Stimulated activated CD8-positive, alpha-beta memory T cell treated with anti-CD3 and anti-CD28 coated beads, Interleukin-15, amount 100 ng/mL, for 24 hours (primary cell): Measurements from ENCODE around the gene TEX22.

ENCODE experiments used
- DNase-seq: peaks from one replicate; pipeline ENCODE4 v3.0.0-alpha.2; 2020; ENCODE audit warnings: low read depth

The TEX22 gene

DNA sequence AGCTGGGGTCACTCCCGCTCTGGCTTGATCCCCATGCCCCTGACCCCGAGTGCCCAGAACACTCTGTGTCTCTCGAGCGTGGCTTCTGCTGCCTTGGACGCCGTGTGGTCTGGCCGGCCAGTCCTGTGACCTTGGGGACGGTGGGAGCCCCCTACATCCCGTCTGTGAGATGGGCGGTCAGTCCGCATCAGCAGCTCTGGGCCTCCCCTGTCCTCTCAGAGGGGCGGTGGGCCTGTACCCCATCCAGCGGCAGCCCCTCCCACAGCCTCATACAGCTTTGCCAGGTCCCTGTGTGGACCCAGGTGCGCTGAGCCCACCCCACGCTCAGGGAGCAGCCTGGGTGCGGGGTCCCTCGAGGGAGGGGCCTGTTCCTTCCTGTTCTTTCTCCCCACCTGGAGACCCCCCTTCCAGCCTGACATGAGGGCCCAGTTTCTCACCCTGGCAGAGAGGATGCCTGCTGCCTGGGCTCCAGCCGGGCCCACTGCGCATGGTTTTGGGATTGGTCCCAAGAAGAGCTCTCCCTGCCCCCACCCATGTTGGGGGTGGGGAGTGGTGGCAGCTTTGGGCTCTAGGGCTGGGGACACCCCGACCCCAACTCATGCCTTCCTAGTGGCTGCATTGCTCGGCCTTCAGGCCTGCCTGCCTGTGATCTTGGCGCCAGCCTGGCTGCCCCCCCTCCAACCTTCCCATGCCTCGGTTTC lies 22.8 kb downstream of the TEX22 start:
- DNase-seq: no peak

- DNase-seq: no peak
Measured at GRCh38 chr14:105421723-105422615, 23.6 kb downstream of the TEX22 start.

GRCh38 chr14:105422695-105423487 lies 24.6 kb downstream of the TEX22 start:
- DNase-seq: no peak

- DNase-seq: no peak
Measured at GRCh38 chr14:105423488-105424195, 25.3 kb downstream of the TEX22 start.

- no peak for DNase-seq
Measured at GRCh38 chr14:105424861-105425260, 26.5 kb downstream of the TEX22 start.

DNA sequence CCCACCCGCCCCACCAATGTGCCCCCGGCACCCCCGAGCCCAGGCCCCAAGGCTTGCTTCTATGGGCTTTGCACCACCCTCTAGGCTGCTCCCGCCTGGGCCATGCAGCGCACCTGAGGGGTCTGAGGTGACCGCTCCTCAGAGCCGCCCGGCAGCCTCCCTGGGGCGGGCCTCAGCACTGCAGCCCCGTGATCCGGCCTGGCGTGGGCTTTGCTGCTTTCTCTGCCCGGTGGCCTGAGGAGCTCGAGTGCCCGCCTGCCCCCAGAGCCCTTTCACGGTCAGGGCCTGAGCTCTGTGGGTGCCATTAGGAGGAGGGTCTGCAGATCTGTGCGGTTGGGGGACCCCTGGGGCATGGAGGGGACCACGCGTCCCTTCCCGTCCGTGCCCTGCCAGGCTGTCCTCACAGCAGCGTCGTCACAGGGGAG lies 27.5 kb downstream of the TEX22 start:
- DNase-seq: no peak

- no peak for DNase-seq
Measured at GRCh38 chr14:105426416-105427130, 28.2 kb downstream of the TEX22 start.

DNA sequence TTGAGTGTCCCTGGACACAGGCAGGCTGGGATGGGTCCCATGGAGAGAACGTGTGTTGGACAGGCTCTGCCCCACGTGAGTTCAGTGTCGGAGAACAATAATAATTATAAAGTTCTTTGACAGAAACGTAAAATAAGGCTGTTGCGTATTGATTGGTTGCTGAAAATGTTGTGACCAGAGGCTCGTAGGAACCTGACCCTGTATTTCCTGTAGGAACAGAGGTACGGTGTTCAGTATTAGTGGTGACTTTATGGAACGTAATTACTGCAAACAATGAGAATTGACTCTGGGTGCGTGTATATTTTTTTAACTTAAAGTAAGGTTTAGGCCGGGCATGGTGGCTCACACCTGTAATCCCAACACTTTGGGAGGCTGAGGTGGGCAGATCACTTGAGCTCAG lies 29.1 kb downstream of the TEX22 start:
- no peak for DNase-seq

- no peak for DNase-seq
Measured at GRCh38 chr14:105427936-105428485, 29.7 kb downstream of the TEX22 start.

- no peak for DNase-seq
Measured at GRCh38 chr14:105430042-105430441, 31.7 kb downstream of the TEX22 start.

GRCh38 chr14:105430565-105430964 lies 32.2 kb downstream of the TEX22 start:
- no peak for DNase-seq

DNA sequence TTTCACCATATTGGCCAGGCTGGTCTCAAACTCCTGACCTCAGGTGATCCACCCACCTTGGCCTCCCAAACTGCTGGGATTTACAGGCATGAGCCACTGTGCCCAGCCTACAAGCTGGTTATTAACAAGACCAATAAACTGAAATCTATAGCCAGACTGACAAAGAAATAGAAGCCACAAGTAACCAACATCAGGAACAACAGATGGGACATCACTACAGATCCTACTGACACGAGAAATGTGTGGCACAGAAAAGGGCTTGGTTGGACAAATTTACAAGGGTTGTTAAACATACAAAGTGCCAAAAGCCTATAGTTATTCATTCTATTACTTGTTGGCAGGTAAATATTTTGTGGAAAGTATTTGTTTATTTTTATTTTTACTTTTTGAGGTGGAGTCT lies 32.9 kb downstream of the TEX22 start:
- no peak for DNase-seq

DNA sequence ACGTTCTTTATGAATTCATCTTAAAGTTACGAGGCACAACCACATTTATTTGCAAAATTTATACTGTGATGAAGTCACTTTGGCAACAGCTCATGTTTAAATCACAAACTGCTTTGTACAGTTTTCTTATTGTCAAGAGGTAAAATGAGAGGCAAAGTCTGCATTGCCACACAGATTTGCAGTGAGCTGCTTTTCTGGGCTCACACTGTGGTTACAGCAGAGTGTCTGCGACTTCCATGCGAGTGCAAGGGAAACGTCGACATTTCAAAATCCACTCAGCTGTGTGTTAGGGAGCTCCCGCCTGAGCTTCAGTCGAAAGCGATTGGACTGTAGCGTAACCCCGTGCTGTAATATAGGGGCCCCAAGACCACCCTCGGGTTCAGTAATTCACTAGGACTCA lies 34.3 kb downstream of the TEX22 start:
- no peak for DNase-seq

DNA sequence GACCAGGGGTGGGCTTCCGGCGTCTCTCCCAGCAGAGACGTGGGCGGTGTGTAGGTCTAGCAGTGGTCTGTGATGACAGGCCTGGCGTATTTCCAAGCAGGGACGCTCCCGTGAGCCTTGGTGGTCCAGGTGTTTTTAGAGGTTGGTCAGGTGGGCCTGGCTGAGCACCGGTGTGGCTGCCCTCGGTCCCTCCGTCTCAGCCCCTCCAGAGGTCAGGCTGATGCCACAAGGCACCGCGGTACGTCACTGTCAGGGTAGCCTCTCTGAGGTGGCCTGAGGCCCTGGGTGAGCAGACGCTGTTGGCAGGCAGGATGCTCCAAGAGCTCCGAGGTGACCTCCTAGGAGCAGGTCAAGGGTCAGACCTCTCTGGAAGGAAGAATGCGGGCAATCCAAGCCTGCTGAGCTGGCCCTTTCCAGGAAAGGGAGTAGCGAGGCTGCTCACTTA lies 34.8 kb downstream of the TEX22 start:
- no peak for DNase-seq

- DNase-seq: no peak
Measured at GRCh38 chr14:105436402-105436801, 38.1 kb downstream of the TEX22 start.

GRCh38 chr14:105436891-105437722 lies 38.8 kb downstream of the TEX22 start:
- no peak for DNase-seq

- no peak for DNase-seq
Measured at GRCh38 chr14:105437723-105438500, 39.6 kb downstream of the TEX22 start.

- DNase-seq: no peak
Measured at GRCh38 chr14:105439179-105439578, 40.8 kb downstream of the TEX22 start.
